A673 (cell line): ENCODE results near the gene TET3. TPM values are rescaled to one million over a fixed set of nuclear protein-coding genes. Genes with fewer than 3 reads are reported as not detected.

Experiments
- BruUV-seq: library from RNA; stranded (reverse); fragments of 400-500 nt; replicated peaks from 2 replicates; lab custom pipeline; 2021; lab: Mats Ljungman, UMichigan
- CTCF ChIA-PET: fragments of 300-600 bp; sonication (Branson Sonifier 250); formaldehyde crosslinking; loops from one replicate; lab custom pipeline; 2022; ENCODE audit warnings: antibody characterized with exemption; lab: Charles Lee
- POLR2A ChIA-PET: fragments of 300-600 bp; sonication (Branson Sonifier 250); formaldehyde crosslinking; loops from one replicate; lab custom pipeline; 2022; ENCODE audit warnings: antibody characterized with exemption; ENCODE audit not compliant: low non-redundant PET; lab: Charles Lee
- DNase-seq: peaks from one replicate; pipeline ENCODE4 v3.0.0-alpha.2; 2015; ENCODE audit warnings: low spot score
- H3K27ac ChIP-seq: fragments of 200-600 bp; sonication (generic); 2 replicates; pipeline ENCODE4 v1.5.1; 2016; ENCODE audit warnings: mixed run types, low read depth, mild to moderate bottlenecking, mixed read lengths, antibody characterized with exemption, low read length; ENCODE audit not compliant: poor library complexity, severe bottlenecking
- H3K27me3 ChIP-seq: fragments of 200-600 bp; sonication (generic); replicated peaks from 2 replicates; pipeline ENCODE4 v1.6.1; 2017; ENCODE audit warnings: mixed run types, low read depth, mild to moderate bottlenecking, mixed read lengths, antibody characterized with exemption, low read length; ENCODE audit not compliant: insufficient read depth, poor library complexity
- H3K36me3 ChIP-seq: fragments of 200-600 bp; sonication (generic); 2 replicates; pipeline ENCODE4 v1.6.1; 2016; ENCODE audit warnings: mixed run types, mild to moderate bottlenecking, mixed read lengths, antibody characterized with exemption, low read length; ENCODE audit not compliant: insufficient read depth, poor library complexity, severe bottlenecking
- H3K4me1 ChIP-seq: fragments of 200-600 bp; sonication (generic); 2 replicates; pipeline ENCODE4 v1.6.1; 2017; ENCODE audit warnings: mixed run types, mild to moderate bottlenecking, mixed read lengths, antibody characterized with exemption, low read length; ENCODE audit not compliant: insufficient read depth, poor library complexity, severe bottlenecking
- H3K4me3 ChIP-seq: fragments of 200-600 bp; sonication (generic); 2 replicates; pipeline ENCODE4 v1.5.1; 2016; ENCODE audit warnings: low read depth, mixed run types, mild to moderate bottlenecking, mixed read lengths, low read length; ENCODE audit not compliant: poor library complexity, severe bottlenecking
- H3K9me3 ChIP-seq: fragments of 200-600 bp; sonication (generic); 2 replicates; pipeline ENCODE4 v1.6.1; 2016; ENCODE audit warnings: mixed run types, low read depth, mild to moderate bottlenecking, mixed read lengths, antibody characterized with exemption, low read length; ENCODE audit not compliant: poor library complexity, severe bottlenecking
- CTCF ChIP-seq: fragments of 300-800, 200-600 bp; sonication (generic); conservative IDR thresholded peaks from 2 replicates; pipeline ENCODE4 v1.5.1; 2017; ENCODE audit warnings: low read depth, mild to moderate bottlenecking, antibody characterized with exemption, low read length, moderate library complexity, mixed read lengths
- EZH2 ChIP-seq: fragments of 200-600 bp; sonication (generic); IDR thresholded peaks from 2 replicates; pipeline ENCODE4 v1.6.1; 2017; ENCODE audit warnings: borderline replicate concordance, low read depth, mild to moderate bottlenecking, mixed read lengths, antibody characterized with exemption, low read length; ENCODE audit not compliant: poor library complexity, severe bottlenecking
- intact Hi-C: fragments of 100-400 bp; cut with micrococcal nuclease; formaldehyde crosslinking; loops from one replicate; pipeline ENCODE4 v1.10.0; 2022; ENCODE audit not compliant: unreplicated experiment
- total RNA-seq: library from RNA; stranded (reverse); gene quantifications from 2 replicates; pipeline ENCODE4 v1.2.3, GENCODE V29; 2021

Gene TET3
- total RNA-seq, 1 experiment from 2014 or later = 26.3 TPM

GRCh38 chr2:73969356-73969755, 15.4 kb upstream of the TET3 start:
- no peaks in the 10 kb centered on the region for H3K9me3 ChIP-seq
- H3K27me3 ChIP-seq = no peaks in the 10 kb centered on the region
- TF ChIP-seq EZH2 (no peak), CTCF (no peak)
- no TSS peak for BruUV-seq
- intact Hi-C loops = no loop called here
- CTCF ChIA-PET = no interaction called here
- no peak overlapping the region for H3K27ac ChIP-seq
- no peaks in the 10 kb centered on the region for H3K4me1 ChIP-seq
- POLR2A ChIA-PET = no interaction called here
- H3K36me3 ChIP-seq = no peaks in the 10 kb centered on the region
- H3K4me3 ChIP-seq = no peak overlapping the region
- DNase-seq = no peak

DNA sequence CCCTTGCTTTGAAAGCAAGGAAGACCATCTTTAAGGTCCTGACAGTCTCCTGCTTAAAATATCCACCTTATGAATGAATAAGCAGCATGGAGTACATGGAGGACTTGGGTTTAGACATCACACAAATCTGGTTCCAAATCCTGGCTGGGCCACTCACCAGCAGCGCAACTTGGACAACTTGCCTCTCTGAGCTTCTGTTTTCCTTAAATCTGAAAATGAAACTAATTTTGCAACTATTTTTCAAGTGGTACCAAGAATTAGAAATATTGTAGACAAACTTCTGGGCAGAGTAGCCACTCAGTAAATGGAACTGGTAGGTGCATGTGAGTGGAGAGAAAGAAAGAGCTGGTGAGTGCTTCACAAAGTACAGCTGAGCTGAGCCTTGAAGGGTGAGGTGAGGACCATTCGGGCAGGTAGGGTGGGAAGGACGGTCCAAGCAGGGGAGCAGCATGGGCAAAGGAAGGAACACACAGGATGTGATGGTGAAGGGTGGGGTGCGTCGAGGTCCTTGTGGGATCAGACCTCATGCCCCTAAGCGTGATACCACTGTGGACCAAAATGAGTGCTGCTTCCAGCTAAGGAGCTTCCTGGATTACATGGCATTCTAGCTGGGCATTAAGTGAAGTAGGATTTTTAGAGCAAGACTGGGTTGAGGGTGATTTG, 14.4 kb upstream of the TET3 start:
- Histone ChIP-seq H3K36me3 (no peaks in the 10 kb centered on the region), H3K27ac (no peak overlapping the region), H3K4me3 (no peak overlapping the region), H3K27me3 (no peaks in the 10 kb centered on the region), H3K4me1 (no peaks in the 10 kb centered on the region), H3K9me3 (no peaks in the 10 kb centered on the region)
- CTCF ChIA-PET = no interaction called here
- intact Hi-C loops = no loop called here
- BruUV-seq = no TSS peak
- POLR2A ChIA-PET = no interaction called here
- TF ChIP-seq CTCF (no peak), EZH2 (no peak)
- DNase-seq = no peak

GRCh38 chr2:73970850-73971471, 13.7 kb upstream of the TET3 start:
- H3K27me3 ChIP-seq = no peaks in the 10 kb centered on the region
- H3K4me1 ChIP-seq = no peaks in the 10 kb centered on the region
- no peaks in the 10 kb centered on the region for H3K9me3 ChIP-seq
- no peak for DNase-seq
- BruUV-seq = no TSS peak
- TF ChIP-seq EZH2 (no peak), CTCF (no peak)
- H3K4me3 ChIP-seq = no peak overlapping the region
- POLR2A ChIA-PET = no interaction called here
- intact Hi-C loops = no loop called here
- H3K27ac ChIP-seq = no peak overlapping the region
- H3K36me3 ChIP-seq = no peaks in the 10 kb centered on the region
- CTCF ChIA-PET = no interaction called here
